Neural cell (in vitro differentiated cells): ENCODE data around the gene LDHD.

Source experiments
- EP300 ChIP-seq: fragments of 450-650 bp; conservative IDR thresholded peaks from 2 replicates; pipeline ENCODE4 v1.6.1; 2014; ENCODE audit warnings: antibody characterized with exemption, mild to moderate bottlenecking, moderate library complexity; ENCODE audit not compliant: poor library complexity, severe bottlenecking
- EZH2 ChIP-seq: fragments of 200-600, 300-800 bp; shearing (Covaris generic), sonication (generic); IDR thresholded peaks from 2 replicates; pipeline ENCODE4 v1.6.1; 2014; ENCODE audit warnings: antibody characterized with exemption, low read length, borderline replicate concordance, mild to moderate bottlenecking; ENCODE audit not compliant: insufficient read depth, poor library complexity, severe bottlenecking
- TF ChIP-seq, protein P1 (sequence below): fragments of 450-650 bp; IDR thresholded peaks from 2 replicates; pipeline ENCODE4 v1.5.1; 2014; ENCODE audit warnings: antibody characterized with exemption, mild to moderate bottlenecking, moderate library complexity; ENCODE audit not compliant: poor library complexity, severe bottlenecking

- TF ChIP-seq, protein P1, sequence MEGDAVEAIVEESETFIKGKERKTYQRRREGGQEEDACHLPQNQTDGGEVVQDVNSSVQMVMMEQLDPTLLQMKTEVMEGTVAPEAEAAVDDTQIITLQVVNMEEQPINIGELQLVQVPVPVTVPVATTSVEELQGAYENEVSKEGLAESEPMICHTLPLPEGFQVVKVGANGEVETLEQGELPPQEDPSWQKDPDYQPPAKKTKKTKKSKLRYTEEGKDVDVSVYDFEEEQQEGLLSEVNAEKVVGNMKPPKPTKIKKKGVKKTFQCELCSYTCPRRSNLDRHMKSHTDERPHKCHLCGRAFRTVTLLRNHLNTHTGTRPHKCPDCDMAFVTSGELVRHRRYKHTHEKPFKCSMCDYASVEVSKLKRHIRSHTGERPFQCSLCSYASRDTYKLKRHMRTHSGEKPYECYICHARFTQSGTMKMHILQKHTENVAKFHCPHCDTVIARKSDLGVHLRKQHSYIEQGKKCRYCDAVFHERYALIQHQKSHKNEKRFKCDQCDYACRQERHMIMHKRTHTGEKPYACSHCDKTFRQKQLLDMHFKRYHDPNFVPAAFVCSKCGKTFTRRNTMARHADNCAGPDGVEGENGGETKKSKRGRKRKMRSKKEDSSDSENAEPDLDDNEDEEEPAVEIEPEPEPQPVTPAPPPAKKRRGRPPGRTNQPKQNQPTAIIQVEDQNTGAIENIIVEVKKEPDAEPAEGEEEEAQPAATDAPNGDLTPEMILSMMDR, result no peak
- TF ChIP-seq EZH2 (no peak), EP300 (no peak)
Measured at GRCh38 chr16:75086281-75086680, 30.3 kb downstream of the LDHD start.
